HepG2 (cell line): ENCODE data around the gene URB1. TPM values are rescaled to one million over a fixed set of nuclear protein-coding genes. Genes with fewer than 3 reads are reported as not detected.

ENCODE experiments used
- ATAC-seq: fragments of 200-7000 bp; cut with Tn5 transposase; 3 replicates; pipeline ENCODE4 v1.9.1; 2020; ENCODE audit warnings: mild to moderate bottlenecking, moderate library complexity
- BruUV-seq: library from RNA; stranded (reverse); fragments of 400-500 nt; replicated peaks from 2 replicates; lab custom pipeline; 2021; lab: Mats Ljungman, UMichigan
- CTCF ChIA-PET: fragments of 300-600 bp; formaldehyde crosslinking; extraction: SDS; loops from one replicate; lab custom pipeline; 2021; ENCODE audit warnings: low total read pairs, inconsistent platforms, low intra/inter-chr PET ratio; lab: Yijun Ruan, JAX
- POLR2A ChIA-PET: fragments of 350-600 bp; sonication (Branson Sonifier 250); formaldehyde crosslinking; loops from one replicate; lab custom pipeline; 2020; ENCODE audit warnings: antibody characterized with exemption, inconsistent platforms; lab: Yijun Ruan, JAX
- DNase-seq: peaks from one replicate; pipeline ENCODE4 v3.0.0-alpha.2; 2015; ENCODE audit warnings: low spot score
- FAIRE-seq: peaks from 3 replicates; lab custom pipeline; 2011; peaks lifted over from hg19 to GRCh38; lab: Jason Lieb, UNC
- H2AFZ ChIP-seq: one replicate; pipeline ENCODE4 v1.6.1; 2011; ENCODE audit warnings: low read length, inconsistent platforms
- H3K27ac ChIP-seq: fragments of 300-600 bp; 3 replicates; pipeline ENCODE4 v1.8.0; 2011; ENCODE audit warnings: mixed run types, mild to moderate bottlenecking, mixed read lengths, low read length, inconsistent platforms; ENCODE audit not compliant: insufficient read depth; ENCODE audit errors: extremely low read length
- H3K27me3 ChIP-seq, 2 experiments: fragments of 200-600 bp in 1 of 2; 2 replicates in 1 of 2; 3 replicates in 1 of 2; pipeline versions ENCODE4 v1.6.0 to v1.8.0; 2011; ENCODE audit warnings: low read length in 2 of 2, mild to moderate bottlenecking in 2 of 2, moderate library complexity in 2 of 2, inconsistent platforms in 1 of 2; ENCODE audit not compliant: insufficient read depth in 2 of 2, control insufficient read depth in 1 of 2
- H3K36me3 ChIP-seq, 2 experiments: fragments of 200-600 bp in 1 of 2; replicated peaks in 1 of 2; 2 replicates in 1 of 2; 3 replicates in 1 of 2; pipeline versions ENCODE4 v1.5.1 to v1.8.0; 2011; ENCODE audit warnings: low read length in 2 of 2, inconsistent platforms in 1 of 2; ENCODE audit not compliant: insufficient read depth in 2 of 2, control insufficient read depth in 1 of 2
- H3K4me1 ChIP-seq: 2 replicates; pipeline ENCODE4 v1.5.1; 2012; ENCODE audit warnings: low read length, inconsistent platforms; ENCODE audit not compliant: insufficient read depth
- H3K4me2 ChIP-seq: 2 replicates; pipeline ENCODE4 v1.6.0; 2011; ENCODE audit warnings: low read depth, low read length, inconsistent platforms
- H3K4me3 ChIP-seq, 3 experiments: fragments of 200-600 bp in 1 of 3; sonication (generic), shearing (Covaris generic) in 1 of 3; replicated peaks in 1 of 3; 2 replicates each; pipeline ENCODE4 v1.5.1; 2011 to 2016; ENCODE audit warnings: low read length in 3 of 3, inconsistent platforms in 2 of 3, low read depth in 2 of 3, mild to moderate bottlenecking in 2 of 3, control low read depth in 1 of 3, mixed read lengths in 1 of 3; ENCODE audit not compliant: insufficient read depth in 1 of 3
- H3K79me2 ChIP-seq: one replicate; pipeline ENCODE4 v1.6.1; 2011; ENCODE audit warnings: low read length, inconsistent platforms; ENCODE audit not compliant: insufficient read depth
- H3K9ac ChIP-seq: 2 replicates; pipeline ENCODE4 v1.6.0; 2011; ENCODE audit warnings: mild to moderate bottlenecking, low read depth, low read length, inconsistent platforms; ENCODE audit not compliant: insufficient read depth
- H3K9me3 ChIP-seq: 2 replicates; pipeline ENCODE4 v1.5.1; 2012; ENCODE audit warnings: mild to moderate bottlenecking, low read length
- H4K20me1 ChIP-seq: 2 replicates; pipeline ENCODE4 v1.6.0; 2011; ENCODE audit warnings: inconsistent platforms, mild to moderate bottlenecking, low read length, moderate library complexity; ENCODE audit not compliant: insufficient read depth
- ARID2 ChIP-seq: sonication (generic); formaldehyde crosslinking; IDR thresholded peaks from 2 replicates; pipeline ENCODE4 v1.8.1; 2022; ENCODE audit warnings: mild to moderate bottlenecking, missing genetic modification reagents, borderline replicate concordance
- SOX13 ChIP-seq, 3 experiments: fragments of 450-650 bp in 1 of 3; sonication (generic) in 1 of 3; formaldehyde crosslinking in 1 of 3; IDR thresholded peaks in 2 of 3; conservative IDR thresholded peaks in 1 of 3; 2 replicates each; pipeline versions ENCODE4 v1.5.0 to v1.6.1; 2016 to 2020; ENCODE audit warnings: antibody characterized with exemption in 1 of 3, mild to moderate bottlenecking in 1 of 3, missing compliant biosample characterization in 1 of 3, missing genetic modification reagents in 1 of 3, moderate library complexity in 1 of 3
- TAF15 ChIP-seq: fragments of 200-400 bp; formaldehyde crosslinking; IDR thresholded peaks from one replicate; pipeline ENCODE4 v1.6.1; 2018; ENCODE audit warnings: mild to moderate bottlenecking, low read depth, low read length; ENCODE audit not compliant: poor library complexity, severe bottlenecking
- ZMYM4 ChIP-seq: sonication (generic); formaldehyde crosslinking; IDR thresholded peaks from 2 replicates; pipeline ENCODE4 v1.8.1; 2023; ENCODE audit warnings: mild to moderate bottlenecking, missing genetic modification reagents
- WGBS: methylation state at CpG from one replicate; pipeline ENCODE4 v1.1.6; 2017; ENCODE audit warnings: low lambda C conversion rate; 5-methylcytosine and 5-hydroxymethylcytosine counted together
- in situ Hi-C: cut with HindIII; loops from 2 replicates; pipeline ENCODE4 v1.10.0; 2017; ENCODE audit warnings: low pct_unique_long_range_greater_than_20kb; ENCODE audit not compliant: extremely low pct_ligation_motif_present
- intact Hi-C: fragments of 100-400 bp; cut with micrococcal nuclease; formaldehyde crosslinking; loops from one replicate; pipeline ENCODE4 v1.10.0; 2022; ENCODE audit not compliant: unreplicated experiment
- polyA plus RNA-seq, 8 experiments: library from polyadenylated mRNA; depleted of rRNA in 3 of 8; stranded (reverse) in 7 of 8; unstranded in 1 of 8; fragments of >200 nt; fragmentation: Illumina TruSeq in 4 of 8; extraction: Trizol in 4 of 8; gene quantifications; 2 replicates each; pipeline versions ENCODE4 v1.2.1 to v1.2.3, GENCODE V29; 2011 to 2016; ENCODE audit warnings: low read depth in 4 of 8, missing spikeins in 1 of 8, mixed read lengths in 1 of 8; ENCODE audit not compliant: insufficient read depth in 1 of 8
- total RNA-seq, 5 experiments: library from RNA; depleted of rRNA; stranded (reverse); fragments of >200 nt; fragmentation: Illumina TruSeq; extraction: Trizol; gene quantifications; 2 replicates each; pipeline ENCODE4 v1.2.3, GENCODE V29; 2016; ENCODE audit warnings: low read depth in 1 of 5

Gene URB1
- total and polyA plus RNA-seq, 2 of the 13 experiments (the other 11 are each of a cell fraction or from before 2014, with no cell fraction given): 4.5 to 16.7 TPM

DNA sequence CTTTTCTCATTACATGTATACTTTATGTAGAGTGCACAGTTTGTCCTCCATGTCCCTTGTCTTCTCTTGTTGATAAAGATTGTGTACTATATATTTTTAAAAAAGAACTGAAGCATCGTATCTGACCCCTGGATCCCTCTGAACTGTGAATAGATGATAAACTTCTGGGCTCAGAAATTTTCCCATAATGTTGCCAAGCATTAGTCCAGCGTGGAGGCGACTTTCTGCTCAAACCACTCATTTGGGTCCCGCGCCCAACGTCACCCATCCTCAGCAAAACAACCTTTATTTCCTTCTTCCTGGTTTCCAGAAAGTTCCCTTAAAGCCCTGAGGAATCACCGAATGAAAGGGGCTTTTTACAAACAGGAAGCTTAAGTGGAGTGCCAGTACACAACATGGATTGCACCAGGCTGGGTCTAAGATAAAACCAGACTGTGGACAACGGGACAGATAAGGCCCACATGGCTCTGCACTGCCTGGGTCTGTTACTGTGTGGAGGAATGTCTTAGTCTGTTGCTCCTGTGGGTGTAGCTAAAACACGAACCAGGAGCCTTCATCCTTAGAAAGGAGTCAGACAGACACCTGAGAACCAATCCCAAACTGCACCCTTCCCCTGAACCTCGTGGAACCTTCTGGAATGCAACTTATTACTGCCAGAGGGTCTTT is 35.3 kb upstream of the URB1 start:
- intact Hi-C loops: no loop called here
- 70% methylated on average over 10 of the region's 10 CpGs for WGBS
- H3K36me3 ChIP-seq: no peaks in the 10 kb centered on the region
- H3K27ac ChIP-seq: no peak overlapping the region
- BruUV-seq: no TSS peak
- ATAC-seq: no peak
- in situ Hi-C loops: no loop called here
- no peak overlapping the region for H3K9ac ChIP-seq
- H3K4me1 ChIP-seq: peaks cover 31% of the 10 kb centered on the region
- no peaks in the 10 kb centered on the region for H3K9me3 ChIP-seq
- TF ChIP-seq ARID2: no peak
- no peak for TF ChIP-seq ZMYM4 (CRISPR knock-in tag)
- TF ChIP-seq, all 625 proteins: peak for 0
- no peak overlapping the region for H3K4me3 ChIP-seq
- H4K20me1 ChIP-seq: no peaks in the 10 kb centered on the region
- DNase-seq (no peak), FAIRE-seq (no peak)
- ChIA-PET CTCF (no interaction called here), POLR2A (no interaction called here)
- no peaks in the 10 kb centered on the region for H3K79me2 ChIP-seq
- H3K27me3 ChIP-seq: no peaks in the 10 kb centered on the region; a peak in 1 of 5 replicates
- H2AFZ ChIP-seq: no peak overlapping the region
- no peak overlapping the region for H3K4me2 ChIP-seq

DNA sequence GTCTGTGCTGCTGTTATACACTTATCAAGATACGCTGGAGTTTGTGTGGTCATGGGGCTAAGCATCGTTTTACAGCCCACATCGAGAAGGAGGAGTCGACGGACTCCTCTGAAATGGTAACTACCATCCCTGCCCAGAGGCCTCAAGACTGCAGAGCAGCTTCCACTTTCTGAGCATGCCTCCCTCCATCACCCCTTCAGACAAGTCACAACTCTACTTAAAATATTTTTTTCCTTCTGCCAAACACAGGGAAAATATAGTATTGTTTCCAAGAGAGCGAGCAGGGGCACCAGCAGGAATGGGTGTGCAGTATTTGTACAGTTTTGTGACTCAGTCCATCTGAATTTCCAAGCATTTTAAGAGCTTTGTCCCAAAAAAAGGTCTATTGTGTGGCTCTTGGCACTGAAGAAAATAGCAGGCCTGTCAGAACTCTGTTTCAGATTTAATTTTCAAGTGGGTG is 33.8 kb upstream of the URB1 start:
- Histone ChIP-seq H3K4me2 (no peak overlapping the region), H3K4me3 (no peak overlapping the region), H3K27ac (no peak overlapping the region), H3K79me2 (no peaks in the 10 kb centered on the region), H3K36me3 (no peaks in the 10 kb centered on the region), H3K27me3 (no peaks in the 10 kb centered on the region; a peak in 1 of 5 replicates), H3K9me3 (no peaks in the 10 kb centered on the region), H4K20me1 (no peaks in the 10 kb centered on the region), H2AFZ (no peak overlapping the region), H3K4me1 (peaks cover 21% of the 10 kb centered on the region), H3K9ac (no peak overlapping the region)
- ChIA-PET CTCF (no interaction called here), POLR2A (no interaction called here)
- WGBS: 39% methylated on average over 6 of the region's 6 CpGs
- DNase-seq (peak; percentile 23), FAIRE-seq (no peak), ATAC-seq (no peak)
- TF ChIP-seq TAF15 (no peak), SOX13 (IDR thresholded peaks at IDR 0.05) (no peak), SOX13 (CRISPR knock-in tag; conservative IDR thresholded peaks at IDR 0.05 in 1 of 2, IDR thresholded peaks at IDR 0.05 in 1 of 2) (peak in 1 of 2 experiments; percentile 18; a peak in 1 of 4 replicates)
- no TSS peak for BruUV-seq
- intact Hi-C loops (no loop called here), in situ Hi-C loops (no loop called here)
